HT1080 (cell line): ENCODE data around the gene KCNK5. TPM values are rescaled to one million over a fixed set of nuclear protein-coding genes. Genes with fewer than 3 reads are reported as not detected.
A peak's percentile ranks its signal among the peaks of the same experiment; 100 is the strongest.

Source experiments
- DNase-seq: peaks from one replicate; pipeline ENCODE4 v3.0.0-alpha.2; 2015; ENCODE audit warnings: low read depth
- total RNA-seq: library from RNA; depleted of rRNA; stranded (reverse); fragments of >200 nt; shearing (Covaris generic); gene quantifications from 2 replicates; pipeline ENCODE4 v1.2.3, GENCODE V29; 2014

KCNK5 gene
- total RNA-seq, 1 experiment from 2014 or later, result not detected

DNA sequence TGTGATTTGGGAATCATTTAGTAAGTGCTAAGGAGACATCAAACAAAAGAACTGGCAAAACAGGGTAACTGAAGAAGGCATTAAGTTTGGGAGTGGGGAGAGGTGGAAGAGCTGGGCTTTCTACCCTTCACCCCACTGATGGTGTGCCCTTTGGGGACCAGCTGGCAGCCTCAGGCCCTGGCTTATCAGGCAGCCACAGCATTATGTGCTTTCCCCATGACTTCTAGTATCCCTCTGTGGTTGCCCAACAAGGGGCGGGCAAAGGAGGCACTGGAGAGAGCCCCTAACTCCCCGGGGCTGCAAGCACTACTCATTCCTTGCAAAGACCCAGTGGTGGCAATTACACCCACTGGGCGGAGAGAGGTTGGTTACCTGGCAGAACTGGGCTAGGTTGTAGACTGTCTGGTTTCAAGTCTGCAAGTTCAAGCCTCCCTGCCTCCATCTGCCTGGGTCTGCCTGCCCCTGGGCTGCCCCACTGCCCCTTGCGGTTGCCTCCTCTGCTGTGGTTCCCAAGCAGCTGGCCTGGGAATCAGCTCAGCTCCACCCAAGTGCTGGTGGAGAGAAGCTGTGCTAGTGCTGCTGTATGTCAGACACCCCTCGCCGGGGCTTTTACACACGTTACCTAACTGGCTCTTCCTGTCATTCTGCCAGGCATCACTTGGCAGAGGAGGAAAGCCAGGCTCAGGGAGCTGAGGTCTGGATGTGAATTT, 29.9 kb downstream of the KCNK5 start:
- no peak for DNase-seq

DNA sequence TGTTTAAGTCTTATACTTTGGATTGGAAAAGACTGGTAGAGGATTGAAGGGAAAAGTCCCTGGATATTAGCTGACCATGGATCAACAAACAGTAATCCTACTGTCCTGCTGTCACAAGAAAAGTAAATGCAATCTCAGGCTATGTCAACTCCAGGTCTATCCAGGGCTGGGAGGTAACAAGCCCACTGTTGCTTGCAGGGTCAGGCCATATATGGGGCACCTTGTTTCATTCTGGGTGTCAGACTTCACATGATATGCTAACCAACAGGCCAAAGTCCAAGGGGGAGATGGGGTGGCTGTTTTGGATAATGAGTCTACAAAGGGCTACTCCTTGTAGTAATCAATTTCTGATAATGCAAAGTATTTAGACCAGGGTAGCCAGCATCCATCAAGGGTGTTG, 30.7 kb downstream of the KCNK5 start:
- DNase-seq, result no peak

DNA sequence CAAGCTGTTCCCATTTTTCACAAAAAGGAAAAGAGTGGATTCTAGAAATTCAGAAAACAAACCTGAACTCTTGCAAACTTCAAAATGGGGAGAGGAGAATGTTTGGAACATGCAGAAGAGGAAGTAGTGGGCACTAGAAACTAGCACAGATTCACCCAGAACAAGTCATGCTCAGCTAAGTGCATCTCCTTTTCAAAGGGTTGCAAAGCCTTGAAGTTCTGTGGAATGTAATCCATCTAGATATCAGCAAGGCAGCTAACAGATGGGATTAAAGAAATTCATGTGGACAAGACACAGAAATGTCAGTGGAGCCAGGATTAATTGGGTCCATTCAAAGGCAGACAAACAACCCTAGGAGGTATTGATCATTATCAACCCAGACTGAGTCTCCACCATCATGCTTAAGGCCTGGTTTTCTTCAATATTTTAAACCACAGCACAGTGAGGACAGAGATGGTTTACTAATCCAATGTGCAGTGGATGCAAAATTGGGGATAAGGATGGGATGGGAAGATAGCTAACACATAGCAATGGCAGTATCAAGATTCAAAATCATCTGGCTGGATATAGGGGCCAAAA, 31.3 kb downstream of the KCNK5 start:
- no peak for DNase-seq

DNA sequence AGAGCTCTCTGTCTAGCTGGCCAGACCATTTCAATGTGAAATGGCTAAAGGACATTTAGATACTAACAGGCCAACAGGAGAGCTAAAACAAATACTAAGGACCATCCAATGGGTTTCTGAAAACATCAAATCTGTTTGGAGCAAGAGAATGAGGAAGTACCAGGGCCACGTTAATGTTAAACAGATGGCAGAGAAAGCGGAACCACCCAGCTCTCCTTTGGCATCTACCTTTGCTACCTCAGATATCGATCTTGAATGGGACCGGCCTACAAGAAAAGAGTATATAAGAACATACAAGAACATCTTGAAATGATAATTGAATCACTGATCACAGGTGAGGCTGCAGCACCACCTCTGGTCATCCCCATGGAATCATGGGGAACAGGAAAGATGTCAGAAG, 31.8 kb downstream of the KCNK5 start:
- DNase-seq, result no peak

GRCh38 chr6:39196673-39197091, 32.6 kb downstream of the KCNK5 start:
- no peak for DNase-seq

GRCh38 chr6:39195792-39196385, 33.4 kb downstream of the KCNK5 start:
- no peak for DNase-seq

DNA sequence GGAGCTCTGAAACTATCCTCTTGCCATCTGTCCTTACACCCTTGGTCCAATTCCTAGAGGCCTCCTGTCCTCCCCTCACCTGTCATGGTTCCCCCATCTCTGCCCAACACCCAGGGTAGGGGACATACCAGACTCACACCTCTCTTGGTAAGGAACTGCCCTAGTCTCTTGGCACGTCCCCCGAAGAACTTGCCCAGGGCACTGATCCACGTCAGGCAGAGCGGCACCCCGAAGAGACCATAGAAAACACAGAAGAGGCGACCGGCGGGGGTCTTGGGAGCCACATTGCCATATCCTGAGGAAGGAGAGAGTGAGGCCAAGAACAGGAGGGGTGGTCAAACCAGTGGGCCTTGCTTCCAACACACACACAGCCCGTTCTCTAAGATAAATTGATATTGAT, 34.8 kb downstream of the KCNK5 start:
- no peak for DNase-seq

DNA sequence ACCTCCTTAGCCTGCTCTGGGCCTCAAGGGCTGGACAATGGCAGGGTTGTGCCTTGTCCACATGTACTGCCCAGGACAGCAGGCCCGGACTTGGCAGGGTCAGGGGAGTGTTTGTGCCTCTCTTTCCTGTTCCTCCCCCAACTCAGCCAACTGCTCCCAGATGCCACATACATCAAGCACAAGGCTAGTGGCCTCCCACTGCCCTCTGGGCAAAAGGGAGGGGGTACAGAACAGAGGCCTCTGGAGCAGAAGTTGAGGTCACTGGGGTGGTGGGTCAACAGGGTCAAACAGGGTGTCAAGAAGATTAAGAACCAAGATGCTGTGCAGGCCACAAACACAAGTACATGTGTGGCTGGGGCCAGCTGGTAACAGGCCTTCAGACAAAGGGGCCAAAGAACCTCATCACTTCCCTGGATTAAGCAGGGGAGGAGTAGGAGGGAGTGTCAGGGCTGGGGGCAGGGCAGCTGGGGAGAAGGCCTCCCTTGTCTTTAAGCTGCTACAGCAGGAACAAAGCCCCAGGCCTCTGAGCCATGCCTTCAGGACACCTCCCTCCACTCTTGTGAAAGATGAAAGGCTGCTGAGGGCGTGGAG, 36.0 kb downstream of the KCNK5 start:
- no peak for DNase-seq

- DNase-seq, result no peak
Observed at GRCh38 chr6:39192736-39193135, 36.5 kb downstream of the KCNK5 start.

DNA sequence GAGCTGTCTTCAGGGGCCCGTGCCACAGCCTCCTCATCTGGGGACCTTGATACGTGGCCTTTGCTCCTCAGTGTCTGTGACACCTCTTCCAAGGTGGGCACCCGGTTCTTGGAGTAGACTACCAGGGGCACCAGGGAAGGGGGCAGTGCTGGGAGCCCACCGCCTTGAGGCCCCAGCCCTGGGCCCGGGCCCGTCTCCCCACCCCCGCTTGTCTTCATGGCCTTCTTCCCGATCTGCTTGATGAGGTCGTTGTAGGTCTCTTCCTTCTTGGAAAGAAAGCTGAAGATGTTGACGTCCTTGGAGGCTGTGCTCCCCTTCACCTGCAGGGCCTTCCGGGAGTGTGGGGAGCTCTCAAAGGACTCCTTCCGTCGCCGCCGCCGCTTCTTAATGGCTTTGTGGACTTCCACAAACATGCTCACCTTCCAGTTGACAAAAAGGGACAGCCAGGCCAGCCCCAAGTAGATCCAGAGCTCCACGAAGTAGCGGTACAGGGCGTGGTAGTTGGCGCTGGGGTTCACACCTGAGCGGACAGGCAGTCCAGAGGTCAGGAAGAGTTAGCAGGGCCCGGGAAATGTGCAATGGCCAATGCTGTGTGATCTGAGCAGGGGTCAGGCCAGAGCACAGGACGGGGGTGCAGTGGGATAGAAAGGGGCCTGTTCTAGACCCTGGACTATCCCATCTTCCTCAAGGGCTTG, 37.9 kb downstream of the KCNK5 start:
- DNase-seq, result no peak

GRCh38 chr6:39190545-39191235, 38.6 kb downstream of the KCNK5 start:
- no peak for DNase-seq

- DNase-seq, result peak; percentile 19
Observed at GRCh38 chr6:39189915-39190544, 39.2 kb downstream of the KCNK5 start.

DNA sequence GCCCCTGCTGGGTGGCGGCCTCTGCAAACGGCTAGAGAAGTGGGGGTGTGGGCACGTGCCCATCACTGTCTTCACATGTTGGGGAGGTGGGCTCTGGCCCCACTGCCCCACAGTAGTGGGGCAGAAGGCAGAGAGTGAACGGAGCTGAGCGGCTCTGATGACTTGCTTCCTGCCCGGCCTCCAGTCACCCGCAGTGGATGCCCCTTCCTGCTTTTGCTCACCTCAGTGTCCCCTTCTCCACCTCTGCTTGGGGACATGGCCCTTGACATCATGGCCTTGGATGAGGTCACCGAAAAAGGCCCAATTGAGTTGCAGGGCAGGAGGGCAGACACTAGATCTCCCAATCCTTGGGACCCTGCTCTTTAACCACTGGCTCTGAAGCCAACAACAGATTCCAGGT, 40.1 kb downstream of the KCNK5 start:
- DNase-seq, result no peak

- no peak for DNase-seq
Observed at GRCh38 chr6:39188571-39188970, 40.7 kb downstream of the KCNK5 start.

DNA sequence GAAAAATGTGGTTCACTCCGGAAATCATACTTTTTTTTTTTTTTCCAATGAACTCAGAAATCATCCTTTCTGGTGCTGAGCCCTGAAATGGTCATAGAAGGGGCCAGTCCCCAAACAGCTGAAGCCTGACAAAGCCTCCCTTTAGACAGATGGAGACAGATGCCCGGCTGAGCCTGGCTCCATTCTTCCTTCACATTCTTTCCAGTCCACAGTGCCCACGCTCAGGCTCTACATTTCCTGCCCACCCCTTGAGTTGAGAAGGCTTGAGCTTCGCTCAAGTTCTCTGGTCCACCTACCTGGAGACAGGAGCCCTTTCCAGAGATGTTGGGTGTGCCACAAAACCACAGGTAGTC, 41.2 kb downstream of the KCNK5 start:
- DNase-seq, result no peak

- DNase-seq, result no peak
Observed at GRCh38 chr6:39184906-39185580, 44.2 kb downstream of the KCNK5 start.

DNA sequence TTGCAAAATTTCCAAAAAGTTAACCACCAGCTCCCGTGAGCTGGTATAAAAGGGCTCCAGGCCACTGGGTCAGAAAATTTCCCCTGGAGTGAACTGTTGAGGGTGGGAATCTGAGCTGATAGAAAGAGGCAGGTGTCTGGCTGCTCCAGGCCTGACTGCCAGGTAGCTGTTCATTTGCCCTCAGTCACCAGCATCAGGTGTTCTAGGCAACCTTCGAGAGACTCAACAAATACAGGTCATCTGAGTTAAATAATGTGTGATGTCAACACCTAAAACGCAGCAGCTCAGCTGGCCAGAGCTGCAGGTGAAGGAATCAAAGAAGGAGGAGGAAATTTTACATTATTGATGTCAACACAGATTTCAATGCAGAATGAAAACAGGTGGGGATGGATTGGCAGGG, 46.7 kb downstream of the KCNK5 start:
- no peak for DNase-seq

DNA sequence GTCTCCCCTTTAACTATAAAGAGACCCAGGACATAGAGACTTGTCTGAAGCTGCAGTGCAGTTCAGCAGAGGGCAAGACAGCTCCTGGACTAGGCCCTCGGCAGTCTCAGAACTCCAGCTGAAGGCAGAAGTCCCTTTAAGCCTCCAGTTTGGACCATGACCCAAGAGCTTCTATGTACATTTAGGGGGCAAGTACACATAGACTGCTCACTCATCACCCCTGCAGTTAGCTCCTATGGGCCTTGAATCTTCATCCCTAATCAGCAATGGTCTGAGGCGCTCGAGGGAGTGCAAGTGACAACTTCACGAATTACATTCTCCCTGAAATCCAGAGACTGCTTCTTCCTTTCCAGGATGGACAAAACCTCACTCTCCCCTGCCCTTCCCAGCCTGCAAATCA, 47.4 kb downstream of the KCNK5 start:
- DNase-seq, result no peak

DNA sequence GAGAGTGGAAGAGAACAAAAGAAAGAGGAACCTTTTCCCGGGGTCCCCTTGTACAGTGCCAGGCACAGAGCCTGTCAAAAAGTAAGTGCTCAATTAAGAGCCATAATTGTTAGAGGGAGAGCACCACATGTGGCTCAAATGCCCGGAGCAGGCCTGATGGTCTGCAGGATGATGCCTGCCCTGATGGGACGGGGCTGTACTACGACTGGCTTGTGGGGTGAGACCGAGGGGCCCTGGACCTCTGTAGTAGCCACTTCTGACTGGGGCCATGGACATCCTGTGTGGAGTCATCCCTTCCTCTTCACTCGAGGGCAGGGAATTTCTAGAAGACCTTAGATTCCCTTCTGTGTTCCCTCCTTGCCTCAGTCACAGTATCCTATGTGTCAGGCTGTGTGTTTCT, 47.9 kb downstream of the KCNK5 start:
- no peak for DNase-seq

- no peak for DNase-seq
Observed at GRCh38 chr6:39178804-39179203, 50.5 kb downstream of the KCNK5 start.
